Loucy (cell line): Measurements from ENCODE around the gene SCIN.

Source experiments
- H2AFZ ChIP-seq: fragments of 200-600 bp; sonication (generic); 2 replicates; pipeline ENCODE4 v1.6.0; 2016; ENCODE audit warnings: antibody characterized with exemption, mild to moderate bottlenecking, low read length, moderate library complexity
- H3F3A ChIP-seq: fragments of 200-600 bp; 2 replicates; pipeline ENCODE4 v1.6.0; 2016; ENCODE audit warnings: antibody characterized with exemption, low read depth, mild to moderate bottlenecking
- H3K27me3 ChIP-seq: fragments of 200-600 bp; sonication (generic); 2 replicates; pipeline ENCODE4 v1.6.1; 2014; ENCODE audit warnings: low read length, mild to moderate bottlenecking; ENCODE audit not compliant: insufficient read depth, poor library complexity, severe bottlenecking
- H3K36me3 ChIP-seq: fragments of 200-600 bp; sonication (generic); 2 replicates; pipeline ENCODE4 v1.6.1; 2016; ENCODE audit warnings: low read length; ENCODE audit not compliant: insufficient read depth
- H3K4me1 ChIP-seq: fragments of 200-600 bp; sonication (generic); 2 replicates; pipeline ENCODE4 v1.5.1; 2014; ENCODE audit warnings: low read length, mild to moderate bottlenecking; ENCODE audit not compliant: insufficient read depth, poor library complexity, severe bottlenecking
- H3K4me2 ChIP-seq: fragments of 200-600 bp; sonication (generic); 2 replicates; pipeline ENCODE4 v1.6.0; 2014; ENCODE audit warnings: antibody characterized with exemption, low read length, low read depth, mild to moderate bottlenecking; ENCODE audit not compliant: poor library complexity, severe bottlenecking
- H3K4me3 ChIP-seq: fragments of 200-600 bp; sonication (generic); 2 replicates; pipeline ENCODE4 v1.5.1; 2014; ENCODE audit warnings: low read length, mild to moderate bottlenecking, mixed read lengths; ENCODE audit not compliant: poor library complexity, severe bottlenecking
- H3K79me2 ChIP-seq: fragments of 200-600 bp; sonication (generic); 2 replicates; pipeline ENCODE4 v1.6.1; 2014; ENCODE audit warnings: low read length; ENCODE audit not compliant: insufficient read depth
- H3K9ac ChIP-seq: fragments of 200-600 bp; sonication (generic); 2 replicates; pipeline ENCODE4 v1.6.0; 2014; ENCODE audit warnings: mild to moderate bottlenecking, low read depth, low read length, moderate library complexity; ENCODE audit not compliant: poor library complexity, severe bottlenecking
- H3K9me2 ChIP-seq: fragments of 200-600 bp; sonication (generic); replicated peaks from 2 replicates; pipeline ENCODE4 v1.6.1; 2016; ENCODE audit warnings: low read depth, low read length, mixed read lengths
- H3K9me3 ChIP-seq: fragments of 200-600 bp; sonication (generic); 2 replicates; pipeline ENCODE4 v1.6.1; 2014; ENCODE audit warnings: mild to moderate bottlenecking, antibody characterized with exemption, low read length, low read depth; ENCODE audit not compliant: insufficient read depth
- H4K20me1 ChIP-seq: fragments of 200-600 bp; sonication (generic); 2 replicates; pipeline ENCODE4 v1.6.0; 2014; ENCODE audit warnings: antibody characterized with exemption, low read length, mild to moderate bottlenecking; ENCODE audit not compliant: insufficient read depth, poor library complexity, severe bottlenecking
- EZH2phosphoT487 ChIP-seq: fragments of 200-600 bp; IDR thresholded peaks from 2 replicates; pipeline ENCODE4 v1.6.1; 2018; ENCODE audit warnings: antibody characterized with exemption, mild to moderate bottlenecking, moderate library complexity, borderline replicate concordance
- TF ChIP-seq, protein P1 (sequence below): fragments of 200-600 bp; sonication (generic); conservative IDR thresholded peaks from 2 replicates; pipeline ENCODE4 v1.5.1; 2014; ENCODE audit warnings: mild to moderate bottlenecking, antibody characterized with exemption, low read length

SCIN gene

DNA sequence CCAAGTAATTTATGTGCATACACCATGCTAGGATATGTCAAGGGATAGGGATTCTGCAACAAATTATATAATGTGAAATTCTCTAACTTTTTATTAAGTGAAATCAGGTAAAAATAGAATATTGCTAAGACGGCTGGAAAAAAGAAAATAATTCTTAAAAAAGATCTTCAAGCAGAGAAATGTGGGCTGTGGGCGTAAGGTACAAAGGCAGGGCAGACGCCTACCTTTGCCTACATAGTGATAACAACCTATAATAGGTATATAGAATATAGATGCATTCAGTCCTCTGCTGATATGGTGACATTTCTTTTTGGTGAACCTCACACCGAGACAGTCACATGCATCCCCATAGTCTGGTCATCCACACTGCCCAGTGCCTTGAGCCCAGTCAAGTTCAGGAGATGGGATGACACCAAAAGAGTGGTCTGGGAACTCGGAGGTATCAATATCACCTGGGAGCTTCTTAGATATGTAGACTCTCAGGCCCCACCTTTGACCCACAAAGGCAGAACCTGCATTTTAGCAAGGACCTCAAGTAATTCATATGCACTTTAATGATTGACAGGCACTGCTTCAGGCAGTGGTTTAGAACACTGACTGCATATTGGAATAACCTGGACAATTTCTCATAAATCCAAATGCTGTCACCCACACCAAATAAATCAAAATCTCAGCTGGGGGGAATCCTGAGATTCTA lies 59.4 kb downstream of the SCIN start:
- Histone ChIP-seq H3K4me1 (no peaks in the 10 kb centered on the region), H3K9me3 (no peaks in the 10 kb centered on the region), H3K4me3 (no peak overlapping the region), H3K9ac (no peak overlapping the region), H3K79me2 (no peaks in the 10 kb centered on the region), H3F3A (no peaks in the 10 kb centered on the region), H4K20me1 (no peaks in the 10 kb centered on the region), H3K36me3 (no peaks in the 10 kb centered on the region), H3K27me3 (no peaks in the 10 kb centered on the region), H3K4me2 (no peak overlapping the region), H2AFZ (no peak overlapping the region), H3K9me2 (no peaks in the 10 kb centered on the region)
- no peak for TF ChIP-seq EZH2phosphoT487
- TF ChIP-seq, protein P1, sequence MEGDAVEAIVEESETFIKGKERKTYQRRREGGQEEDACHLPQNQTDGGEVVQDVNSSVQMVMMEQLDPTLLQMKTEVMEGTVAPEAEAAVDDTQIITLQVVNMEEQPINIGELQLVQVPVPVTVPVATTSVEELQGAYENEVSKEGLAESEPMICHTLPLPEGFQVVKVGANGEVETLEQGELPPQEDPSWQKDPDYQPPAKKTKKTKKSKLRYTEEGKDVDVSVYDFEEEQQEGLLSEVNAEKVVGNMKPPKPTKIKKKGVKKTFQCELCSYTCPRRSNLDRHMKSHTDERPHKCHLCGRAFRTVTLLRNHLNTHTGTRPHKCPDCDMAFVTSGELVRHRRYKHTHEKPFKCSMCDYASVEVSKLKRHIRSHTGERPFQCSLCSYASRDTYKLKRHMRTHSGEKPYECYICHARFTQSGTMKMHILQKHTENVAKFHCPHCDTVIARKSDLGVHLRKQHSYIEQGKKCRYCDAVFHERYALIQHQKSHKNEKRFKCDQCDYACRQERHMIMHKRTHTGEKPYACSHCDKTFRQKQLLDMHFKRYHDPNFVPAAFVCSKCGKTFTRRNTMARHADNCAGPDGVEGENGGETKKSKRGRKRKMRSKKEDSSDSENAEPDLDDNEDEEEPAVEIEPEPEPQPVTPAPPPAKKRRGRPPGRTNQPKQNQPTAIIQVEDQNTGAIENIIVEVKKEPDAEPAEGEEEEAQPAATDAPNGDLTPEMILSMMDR: no peak

DNA sequence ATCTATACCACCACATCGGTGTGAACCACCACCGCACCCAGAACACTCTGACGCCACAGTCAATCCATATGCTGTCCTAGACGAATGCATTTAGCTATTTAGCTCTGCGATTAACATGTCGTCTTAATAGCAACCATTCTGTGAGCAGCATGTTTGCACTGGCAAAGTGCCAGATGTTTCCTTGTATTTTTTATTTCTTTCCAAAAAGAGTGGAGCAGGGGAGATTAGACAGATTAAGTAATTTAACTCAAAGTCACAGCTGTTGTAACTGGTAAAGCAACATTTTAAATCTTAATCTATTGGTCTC lies 59.9 kb downstream of the SCIN start:
- no peaks in the 10 kb centered on the region for H3K9me2 ChIP-seq

DNA sequence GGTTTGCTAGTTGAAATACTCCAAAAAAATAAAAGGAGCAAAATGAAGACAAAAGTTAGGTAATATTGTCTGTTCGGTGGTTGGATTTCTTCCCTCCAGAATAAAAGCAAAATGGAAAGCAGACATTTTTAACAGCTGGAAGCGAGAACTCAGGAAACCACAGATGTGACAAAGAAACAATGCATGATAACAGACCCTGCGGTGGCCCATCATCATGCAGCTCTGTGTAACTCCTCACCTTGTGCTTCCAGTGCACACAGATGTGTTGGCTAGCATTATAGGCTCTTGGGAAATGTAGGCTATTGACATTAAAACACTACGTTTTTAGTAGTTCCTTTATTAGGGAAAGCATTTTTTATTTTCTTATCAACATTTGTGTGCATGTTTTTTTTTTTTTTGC lies 63.1 kb downstream of the SCIN start:
- Histone ChIP-seq H3F3A (no peaks in the 10 kb centered on the region), H3K36me3 (no peaks in the 10 kb centered on the region), H4K20me1 (no peaks in the 10 kb centered on the region), H3K4me1 (no peaks in the 10 kb centered on the region), H3K4me3 (no peak overlapping the region), H3K4me2 (no peak overlapping the region), H3K9ac (no peak overlapping the region), H2AFZ (no peak overlapping the region), H3K79me2 (no peaks in the 10 kb centered on the region), H3K9me2 (no peaks in the 10 kb centered on the region), H3K9me3 (no peaks in the 10 kb centered on the region), H3K27me3 (no peaks in the 10 kb centered on the region)
- TF ChIP-seq, protein P1: no peak
- TF ChIP-seq EZH2phosphoT487: no peak

More for the DNA sequence above, 59.9 kb downstream of the SCIN start:
- Histone ChIP-seq H3K4me3 (no peak overlapping the region), H3K36me3 (no peaks in the 10 kb centered on the region), H4K20me1 (no peaks in the 10 kb centered on the region), H3K4me2 (no peak overlapping the region), H3K79me2 (no peaks in the 10 kb centered on the region), H3K27me3 (no peaks in the 10 kb centered on the region), H2AFZ (no peak overlapping the region), H3K9ac (no peak overlapping the region), H3K9me3 (no peaks in the 10 kb centered on the region), H3K4me1 (no peaks in the 10 kb centered on the region), H3F3A (no peaks in the 10 kb centered on the region)
- TF ChIP-seq, protein P1: no peak
- no peak for TF ChIP-seq EZH2phosphoT487
